SK-N-SH (cell line): ENCODE results near the gene TIGIT. TPM values are rescaled to one million over a fixed set of nuclear protein-coding genes. Genes with fewer than 3 reads are reported as not detected.

Source experiments
- CTCF ChIA-PET: fragments of 300-600, 350-600 bp; formaldehyde crosslinking; extraction: SDS; loops from one replicate; lab custom pipeline; 2021; lab: Yijun Ruan, JAX
- POLR2A ChIA-PET: fragments of 350-600 bp; sonication (Branson Sonifier 250); formaldehyde crosslinking; extraction: SDS; loops from one replicate; lab custom pipeline; 2020; ENCODE audit warnings: antibody characterized with exemption, inconsistent platforms; lab: Yijun Ruan, JAX
- DNase-seq: peaks from one replicate; pipeline ENCODE4 v3.0.0; 2012
- H2AFZ ChIP-seq: fragments of 200-600 bp; sonication (generic); 2 replicates; pipeline ENCODE4 v1.8.1; 2016; ENCODE audit warnings: antibody characterized with exemption, mild to moderate bottlenecking, low read depth
- H3F3A ChIP-seq: fragments of 200-600 bp; sonication (generic); replicated peaks from 2 replicates; pipeline ENCODE3; 2016; ENCODE audit warnings: antibody characterized with exemption, mild to moderate bottlenecking; ENCODE audit not compliant: insufficient read depth
- H3K27ac ChIP-seq, 2 experiments: fragments of 200-500 bp in 1 of 2; fragments of 200-600 bp in 1 of 2; sonication (Bioruptor generic) in 1 of 2; sonication (generic), shearing (Covaris generic) in 1 of 2; 2 replicates each; pipeline versions ENCODE4 v1.5.1 to v1.6.1; 2014 to 2016; ENCODE audit warnings: low read depth in 2 of 2, inconsistent platforms in 1 of 2, low read length in 1 of 2, mild to moderate bottlenecking in 1 of 2, mixed read lengths in 1 of 2
- H3K27me3 ChIP-seq: fragments of 200-600 bp; sonication (generic), shearing (Covaris generic); 2 replicates; pipeline ENCODE4 v1.6.1; 2016; ENCODE audit warnings: mixed run types; ENCODE audit not compliant: insufficient read depth
- H3K36me3 ChIP-seq, 2 experiments: fragments of 200-500 bp in 1 of 2; fragments of 200-600 bp in 1 of 2; sonication (Bioruptor generic) in 1 of 2; sonication (generic) in 1 of 2; replicated peaks in 1 of 2; 2 replicates each; pipeline versions ENCODE3 to v1.5.1; 2014 to 2016; ENCODE audit warnings: low read length in 1 of 2, mild to moderate bottlenecking in 1 of 2; ENCODE audit not compliant: insufficient read depth in 2 of 2, control insufficient read depth in 1 of 2
- H3K4me1 ChIP-seq, 2 experiments: fragments of 200-500 bp in 1 of 2; fragments of 200-600 bp in 1 of 2; sonication (Bioruptor generic) in 1 of 2; sonication (generic), shearing (Covaris generic) in 1 of 2; 2 replicates each; pipeline versions ENCODE4 v1.5.1 to v1.6.1; 2014 to 2016; ENCODE audit warnings: low read depth in 1 of 2, low read length in 1 of 2, mixed run types in 1 of 2; ENCODE audit not compliant: insufficient read depth in 2 of 2, control insufficient read depth in 1 of 2
- H3K4me2 ChIP-seq: fragments of 200-600 bp; sonication (generic), shearing (Covaris generic); 2 replicates; pipeline ENCODE4 v1.6.1; 2017; ENCODE audit warnings: mixed run types
- H3K4me3 ChIP-seq, 2 experiments: fragments of 200-500 bp in 1 of 2; fragments of 200-600 bp in 1 of 2; sonication (Bioruptor generic) in 1 of 2; sonication (generic), shearing (Covaris generic) in 1 of 2; 2 replicates each; pipeline versions ENCODE4 v1.5.1 to v1.8.1; 2014 to 2016; ENCODE audit warnings: low read depth in 2 of 2, inconsistent platforms in 1 of 2, low read length in 1 of 2, mild to moderate bottlenecking in 1 of 2, mixed read lengths in 1 of 2, moderate library complexity in 1 of 2
- H3K79me2 ChIP-seq: fragments of 200-600 bp; sonication (generic); 2 replicates; pipeline ENCODE4 v1.8.1; 2017; ENCODE audit warnings: mild to moderate bottlenecking; ENCODE audit not compliant: insufficient read depth
- H3K9ac ChIP-seq: fragments of 200-600 bp; sonication (generic); 2 replicates; pipeline ENCODE4 v1.6.1; 2017; ENCODE audit warnings: mixed run types
- H3K9me2 ChIP-seq: fragments of 200-600 bp; sonication (generic); 2 replicates; pipeline ENCODE4 v1.6.1; 2017; ENCODE audit warnings: mixed run types
- H3K9me3 ChIP-seq: fragments of 200-600 bp; sonication (generic); 2 replicates; pipeline ENCODE4 v1.6.1; 2017; ENCODE audit warnings: mixed run types, mild to moderate bottlenecking, moderate library complexity
- H4K20me1 ChIP-seq: fragments of 200-600 bp; sonication (generic); 2 replicates; pipeline ENCODE4 v1.6.1; 2017; ENCODE audit warnings: mild to moderate bottlenecking, mixed run types; ENCODE audit not compliant: insufficient read depth
- ELF1 ChIP-seq: IDR thresholded peaks from 2 replicates; pipeline ENCODE4 v1.4.0; 2012
- GABPA ChIP-seq: IDR thresholded peaks from 2 replicates; pipeline ENCODE4 v1.4.0; 2012; ENCODE audit warnings: low read depth, mild to moderate bottlenecking
- MEF2A ChIP-seq: IDR thresholded peaks from 2 replicates; pipeline ENCODE4 v1.4.0; 2012; ENCODE audit warnings: low read depth, borderline replicate concordance
- POLR2AphosphoS5 ChIP-seq: IDR thresholded peaks from 2 replicates; pipeline ENCODE4 v1.6.1; 2012; ENCODE audit warnings: low read depth, low read length
- RCOR1 ChIP-seq: fragments of 150-350 bp; IDR thresholded peaks from 2 replicates; pipeline ENCODE4 v1.6.1; 2017; ENCODE audit warnings: antibody characterized with exemption, low read length
- YY1 ChIP-seq: IDR thresholded peaks from 2 replicates; pipeline ENCODE4 v1.4.0; 2012; ENCODE audit warnings: low read depth, mild to moderate bottlenecking
- WGBS: methylation state at CpG from one replicate; pipeline ENCODE4 v1.1.6; 2017; ENCODE audit warnings: low lambda C conversion rate; 5-methylcytosine and 5-hydroxymethylcytosine counted together
- polyA plus RNA-seq, 3 experiments: library from polyadenylated mRNA; depleted of rRNA; stranded (reverse); fragments of >200 nt; gene quantifications; 2 replicates each; pipeline ENCODE4 v1.2.3, GENCODE V29; 2012
- TF ChIP-seq, protein P1 (sequence below): IDR thresholded peaks from 2 replicates; pipeline ENCODE4 v1.4.0; 2012; ENCODE audit warnings: low read depth, borderline replicate concordance
- TF ChIP-seq, protein P2 (sequence below): fragments of 200-600 bp; sonication (generic); IDR thresholded peaks from 2 replicates; pipeline ENCODE4 v1.6.1; 2017; ENCODE audit warnings: antibody characterized with exemption, mild to moderate bottlenecking, moderate library complexity

TIGIT gene
- not detected in 2 replicates for polyA plus RNA-seq (2012; rRNA removed)
- not detected in 2 replicates for polyA plus RNA-seq (2012; cell fraction: cytosol; rRNA removed)
- polyA plus RNA-seq (2012; cell fraction: nucleus; rRNA removed): not detected in 2 replicates

DNA sequence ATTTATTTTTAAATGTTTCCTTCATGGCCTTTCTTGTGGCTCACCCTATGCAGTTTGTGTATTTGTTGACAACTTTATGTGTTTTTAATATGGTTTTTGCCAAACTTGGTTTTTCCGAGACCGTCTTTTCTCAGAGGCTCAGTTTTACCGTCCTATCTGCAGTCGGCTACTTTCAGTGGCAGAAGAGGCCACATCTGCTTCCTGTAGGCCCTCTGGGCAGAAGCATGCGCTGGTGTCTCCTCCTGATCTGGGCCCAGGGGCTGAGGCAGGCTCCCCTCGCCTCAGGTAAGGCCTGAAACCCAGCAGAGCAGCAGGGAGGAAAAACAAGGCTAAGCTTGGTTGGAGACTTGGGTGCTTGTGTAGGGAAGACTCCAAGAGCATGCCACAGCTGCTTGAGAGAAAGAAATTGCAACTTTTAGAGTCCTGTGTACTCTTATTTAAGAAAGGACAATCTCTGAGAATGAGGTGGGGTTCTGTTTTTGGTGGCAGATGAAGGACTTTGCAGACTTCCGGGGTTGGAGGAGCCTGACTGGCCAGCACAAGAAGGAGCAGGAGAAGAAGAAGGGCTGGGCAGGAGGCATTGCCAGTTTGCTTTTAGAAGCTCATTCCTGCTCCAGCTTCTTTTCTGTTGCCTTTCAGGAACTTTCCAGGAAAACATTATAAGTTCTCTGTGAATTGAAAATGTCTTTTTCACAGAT, at the start of gene TIGIT:
TSS of gene TIGIT (plus strand) at position 191 of the 698 bp plus-strand sequence. CDS start at position 225, 34 bp downstream.
- no peak for DNase-seq
- no peak for TF ChIP-seq YY1
- no peak for TF ChIP-seq MEF2A
- TF ChIP-seq, all 33 proteins: peak for 0
- Histone ChIP-seq H3K4me1 (no peaks in the 10 kb centered on the region), H3K27ac (no peak within 1 kb of the TSS), H3K9me2 (no peaks in the 10 kb centered on the region), H3K4me3 (no peak within 1 kb of the TSS), H3K36me3 (no peaks in the 10 kb centered on the region), H2AFZ (0 out of 2 replicates have a peak within 1 kb of the TSS, but pooled peaks have one; percentile 22), H4K20me1 (no peaks in the 10 kb centered on the region), H3F3A (no peaks in the 10 kb centered on the region), H3K79me2 (no peaks in the 10 kb centered on the region), H3K9ac (no peak within 1 kb of the TSS), H3K4me2 (no peak within 1 kb of the TSS), H3K9me3 (no peaks in the 10 kb centered on the region), H3K27me3 (no peaks in the 10 kb centered on the region)
- 69% methylated on average over 7 of the region's 7 CpGs for WGBS
- CTCF ChIA-PET: interaction anchor here (1.0 to 1.2 kb wide), 2 partner anchors 8 to 41 kb away, joined by 3 to 4 read pairs; no protein-coding TSS in a partner anchor
- POLR2A ChIA-PET: no interaction called here

DNA sequence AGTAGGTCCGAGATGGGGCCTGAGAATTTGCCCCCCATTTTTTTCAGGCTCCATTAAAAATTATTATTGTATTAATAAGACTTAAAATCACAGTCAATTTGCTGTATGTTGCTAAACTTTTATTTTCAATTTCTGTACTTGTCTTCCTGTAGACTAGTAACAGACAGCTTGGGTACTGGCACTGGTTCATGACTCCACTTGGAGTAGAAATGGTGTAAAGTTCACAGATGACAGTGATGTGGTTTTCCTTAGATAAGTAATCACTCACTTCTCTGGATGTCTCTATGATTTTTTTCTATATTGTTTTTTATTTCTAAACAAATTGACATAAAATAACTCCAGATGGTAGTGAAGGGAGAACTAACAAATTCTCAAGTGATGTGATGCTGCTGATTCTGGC, 40.9 kb upstream of the TIGIT start:
- TF ChIP-seq, protein P1, sequence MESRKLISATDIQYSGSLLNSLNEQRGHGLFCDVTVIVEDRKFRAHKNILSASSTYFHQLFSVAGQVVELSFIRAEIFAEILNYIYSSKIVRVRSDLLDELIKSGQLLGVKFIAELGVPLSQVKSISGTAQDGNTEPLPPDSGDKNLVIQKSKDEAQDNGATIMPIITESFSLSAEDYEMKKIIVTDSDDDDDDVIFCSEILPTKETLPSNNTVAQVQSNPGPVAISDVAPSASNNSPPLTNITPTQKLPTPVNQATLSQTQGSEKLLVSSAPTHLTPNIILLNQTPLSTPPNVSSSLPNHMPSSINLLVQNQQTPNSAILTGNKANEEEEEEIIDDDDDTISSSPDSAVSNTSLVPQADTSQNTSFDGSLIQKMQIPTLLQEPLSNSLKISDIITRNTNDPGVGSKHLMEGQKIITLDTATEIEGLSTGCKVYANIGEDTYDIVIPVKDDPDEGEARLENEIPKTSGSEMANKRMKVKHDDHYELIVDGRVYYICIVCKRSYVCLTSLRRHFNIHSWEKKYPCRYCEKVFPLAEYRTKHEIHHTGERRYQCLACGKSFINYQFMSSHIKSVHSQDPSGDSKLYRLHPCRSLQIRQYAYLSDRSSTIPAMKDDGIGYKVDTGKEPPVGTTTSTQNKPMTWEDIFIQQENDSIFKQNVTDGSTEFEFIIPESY: no peak
- TF ChIP-seq POLR2AphosphoS5 (no peak), GABPA (no peak), RCOR1 (no peak), ELF1 (no peak)
- TF ChIP-seq, protein P2, sequence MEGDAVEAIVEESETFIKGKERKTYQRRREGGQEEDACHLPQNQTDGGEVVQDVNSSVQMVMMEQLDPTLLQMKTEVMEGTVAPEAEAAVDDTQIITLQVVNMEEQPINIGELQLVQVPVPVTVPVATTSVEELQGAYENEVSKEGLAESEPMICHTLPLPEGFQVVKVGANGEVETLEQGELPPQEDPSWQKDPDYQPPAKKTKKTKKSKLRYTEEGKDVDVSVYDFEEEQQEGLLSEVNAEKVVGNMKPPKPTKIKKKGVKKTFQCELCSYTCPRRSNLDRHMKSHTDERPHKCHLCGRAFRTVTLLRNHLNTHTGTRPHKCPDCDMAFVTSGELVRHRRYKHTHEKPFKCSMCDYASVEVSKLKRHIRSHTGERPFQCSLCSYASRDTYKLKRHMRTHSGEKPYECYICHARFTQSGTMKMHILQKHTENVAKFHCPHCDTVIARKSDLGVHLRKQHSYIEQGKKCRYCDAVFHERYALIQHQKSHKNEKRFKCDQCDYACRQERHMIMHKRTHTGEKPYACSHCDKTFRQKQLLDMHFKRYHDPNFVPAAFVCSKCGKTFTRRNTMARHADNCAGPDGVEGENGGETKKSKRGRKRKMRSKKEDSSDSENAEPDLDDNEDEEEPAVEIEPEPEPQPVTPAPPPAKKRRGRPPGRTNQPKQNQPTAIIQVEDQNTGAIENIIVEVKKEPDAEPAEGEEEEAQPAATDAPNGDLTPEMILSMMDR: no peak
- H3K27me3 ChIP-seq: no peaks in the 10 kb centered on the region
- H3F3A ChIP-seq: no peaks in the 10 kb centered on the region
- DNase-seq: no peak
- no peaks in the 10 kb centered on the region for H3K9me2 ChIP-seq
- H3K4me3 ChIP-seq: no peak overlapping the region
- H3K79me2 ChIP-seq: no peaks in the 10 kb centered on the region
- H3K36me3 ChIP-seq: no peaks in the 10 kb centered on the region
- ChIA-PET CTCF (no interaction called here), POLR2A (no interaction called here)
- WGBS: 6% methylated on average over 1 of the region's 1 CpG
- H3K9me3 ChIP-seq: no peaks in the 10 kb centered on the region
- no peak overlapping the region for H3K4me2 ChIP-seq
- no peak overlapping the region for H2AFZ ChIP-seq
- H3K9ac ChIP-seq: no peak overlapping the region
- H4K20me1 ChIP-seq: no peaks in the 10 kb centered on the region
- H3K4me1 ChIP-seq: peaks cover 0 to 6% of the 10 kb centered on the region in 2 experiments; a peak in 1 of 4 replicates
- H3K27ac ChIP-seq: no peak overlapping the region
